HepG2 (cell line): Measurements from ENCODE around the gene EEIG1. TPM values are rescaled to one million over a fixed set of nuclear protein-coding genes. Genes with fewer than 3 reads are reported as not detected.

Experiments used
- ATAC-seq: fragments of 200-7000 bp; cut with Tn5 transposase; 3 replicates; pipeline ENCODE4 v1.9.1; 2020; ENCODE audit warnings: mild to moderate bottlenecking, moderate library complexity
- BruUV-seq: library from RNA; stranded (reverse); fragments of 400-500 nt; replicated peaks from 2 replicates; lab custom pipeline; 2021; lab: Mats Ljungman, UMichigan
- CTCF ChIA-PET: fragments of 300-600 bp; formaldehyde crosslinking; extraction: SDS; loops from one replicate; lab custom pipeline; 2021; ENCODE audit warnings: low total read pairs, inconsistent platforms, low intra/inter-chr PET ratio; lab: Yijun Ruan, JAX
- POLR2A ChIA-PET: fragments of 350-600 bp; sonication (Branson Sonifier 250); formaldehyde crosslinking; loops from one replicate; lab custom pipeline; 2020; ENCODE audit warnings: antibody characterized with exemption, inconsistent platforms; lab: Yijun Ruan, JAX
- DNase-seq: peaks from one replicate; pipeline ENCODE4 v3.0.0-alpha.2; 2015; ENCODE audit warnings: low spot score
- FAIRE-seq: peaks from 3 replicates; lab custom pipeline; 2011; peaks lifted over from hg19 to GRCh38; lab: Jason Lieb, UNC
- H2AFZ ChIP-seq: one replicate; pipeline ENCODE4 v1.6.1; 2011; ENCODE audit warnings: low read length, inconsistent platforms
- H3K27ac ChIP-seq: fragments of 300-600 bp; 3 replicates; pipeline ENCODE4 v1.8.0; 2011; ENCODE audit warnings: mixed run types, mild to moderate bottlenecking, mixed read lengths, low read length, inconsistent platforms; ENCODE audit not compliant: insufficient read depth; ENCODE audit errors: extremely low read length
- H3K27me3 ChIP-seq, 2 experiments: fragments of 200-600 bp in 1 of 2; 2 replicates in 1 of 2; 3 replicates in 1 of 2; pipeline versions ENCODE4 v1.6.0 to v1.8.0; 2011; ENCODE audit warnings: low read length in 2 of 2, mild to moderate bottlenecking in 2 of 2, moderate library complexity in 2 of 2, inconsistent platforms in 1 of 2; ENCODE audit not compliant: insufficient read depth in 2 of 2, control insufficient read depth in 1 of 2
- H3K36me3 ChIP-seq, 2 experiments: fragments of 200-600 bp in 1 of 2; replicated peaks in 1 of 2; 2 replicates in 1 of 2; 3 replicates in 1 of 2; pipeline versions ENCODE4 v1.5.1 to v1.8.0; 2011; ENCODE audit warnings: low read length in 2 of 2, inconsistent platforms in 1 of 2; ENCODE audit not compliant: insufficient read depth in 2 of 2, control insufficient read depth in 1 of 2
- H3K4me1 ChIP-seq: 2 replicates; pipeline ENCODE4 v1.5.1; 2012; ENCODE audit warnings: low read length, inconsistent platforms; ENCODE audit not compliant: insufficient read depth
- H3K4me2 ChIP-seq: 2 replicates; pipeline ENCODE4 v1.6.0; 2011; ENCODE audit warnings: low read depth, low read length, inconsistent platforms
- H3K4me3 ChIP-seq, 3 experiments: fragments of 200-600 bp in 1 of 3; sonication (generic), shearing (Covaris generic) in 1 of 3; replicated peaks in 1 of 3; 2 replicates each; pipeline ENCODE4 v1.5.1; 2011 to 2016; ENCODE audit warnings: low read length in 3 of 3, inconsistent platforms in 2 of 3, low read depth in 2 of 3, mild to moderate bottlenecking in 2 of 3, control low read depth in 1 of 3, mixed read lengths in 1 of 3; ENCODE audit not compliant: insufficient read depth in 1 of 3
- H3K79me2 ChIP-seq: one replicate; pipeline ENCODE4 v1.6.1; 2011; ENCODE audit warnings: low read length, inconsistent platforms; ENCODE audit not compliant: insufficient read depth
- H3K9ac ChIP-seq: 2 replicates; pipeline ENCODE4 v1.6.0; 2011; ENCODE audit warnings: mild to moderate bottlenecking, low read depth, low read length, inconsistent platforms; ENCODE audit not compliant: insufficient read depth
- H3K9me3 ChIP-seq: 2 replicates; pipeline ENCODE4 v1.5.1; 2012; ENCODE audit warnings: mild to moderate bottlenecking, low read length
- H4K20me1 ChIP-seq: 2 replicates; pipeline ENCODE4 v1.6.0; 2011; ENCODE audit warnings: inconsistent platforms, mild to moderate bottlenecking, low read length, moderate library complexity; ENCODE audit not compliant: insufficient read depth
- CTCF ChIP-seq: sonication (generic); formaldehyde crosslinking; IDR thresholded peaks from 2 replicates; pipeline ENCODE4 v1.5.0; 2020; ENCODE audit warnings: mild to moderate bottlenecking, missing genetic modification reagents, moderate library complexity
- GTF3A ChIP-seq: sonication (generic); formaldehyde crosslinking; conservative IDR thresholded peaks from 2 replicates; pipeline ENCODE4 v1.4.0; 2020; ENCODE audit warnings: mild to moderate bottlenecking, missing genetic modification reagents
- ISX ChIP-seq: sonication (generic); formaldehyde crosslinking; conservative IDR thresholded peaks from 2 replicates; pipeline ENCODE4 v1.5.0; 2020; ENCODE audit warnings: missing genetic modification reagents
- ZNF768 ChIP-seq: sonication (generic); formaldehyde crosslinking; IDR thresholded peaks from 2 replicates; pipeline ENCODE4 v1.4.0; 2020; ENCODE audit warnings: missing genetic modification reagents
- ZNF770 ChIP-seq: sonication (generic); formaldehyde crosslinking; IDR thresholded peaks from 2 replicates; pipeline ENCODE4 v1.5.0; 2020; ENCODE audit warnings: mild to moderate bottlenecking, missing genetic modification reagents
- WGBS: methylation state at CpG from one replicate; pipeline ENCODE4 v1.1.6; 2017; ENCODE audit warnings: low lambda C conversion rate; 5-methylcytosine and 5-hydroxymethylcytosine counted together
- in situ Hi-C: cut with HindIII; loops from 2 replicates; pipeline ENCODE4 v1.10.0; 2017; ENCODE audit warnings: low pct_unique_long_range_greater_than_20kb; ENCODE audit not compliant: extremely low pct_ligation_motif_present
- intact Hi-C: fragments of 100-400 bp; cut with micrococcal nuclease; formaldehyde crosslinking; loops from one replicate; pipeline ENCODE4 v1.10.0; 2022; ENCODE audit not compliant: unreplicated experiment
- polyA plus RNA-seq, 8 experiments: library from polyadenylated mRNA; depleted of rRNA in 3 of 8; stranded (reverse) in 7 of 8; unstranded in 1 of 8; fragments of >200 nt; fragmentation: Illumina TruSeq in 4 of 8; extraction: Trizol in 4 of 8; gene quantifications; 2 replicates each; pipeline versions ENCODE4 v1.2.1 to v1.2.3, GENCODE V29; 2011 to 2016; ENCODE audit warnings: low read depth in 4 of 8, missing spikeins in 1 of 8, mixed read lengths in 1 of 8; ENCODE audit not compliant: insufficient read depth in 1 of 8
- total RNA-seq, 5 experiments: library from RNA; depleted of rRNA; stranded (reverse); fragments of >200 nt; fragmentation: Illumina TruSeq; extraction: Trizol; gene quantifications; 2 replicates each; pipeline ENCODE4 v1.2.3, GENCODE V29; 2016; ENCODE audit warnings: low read depth in 1 of 5

The EEIG1 gene
- total and polyA plus RNA-seq, 2 of the 13 experiments (the other 11 are each of a cell fraction or from before 2014, with no cell fraction given): 16.6 to 25.2 TPM

DNA sequence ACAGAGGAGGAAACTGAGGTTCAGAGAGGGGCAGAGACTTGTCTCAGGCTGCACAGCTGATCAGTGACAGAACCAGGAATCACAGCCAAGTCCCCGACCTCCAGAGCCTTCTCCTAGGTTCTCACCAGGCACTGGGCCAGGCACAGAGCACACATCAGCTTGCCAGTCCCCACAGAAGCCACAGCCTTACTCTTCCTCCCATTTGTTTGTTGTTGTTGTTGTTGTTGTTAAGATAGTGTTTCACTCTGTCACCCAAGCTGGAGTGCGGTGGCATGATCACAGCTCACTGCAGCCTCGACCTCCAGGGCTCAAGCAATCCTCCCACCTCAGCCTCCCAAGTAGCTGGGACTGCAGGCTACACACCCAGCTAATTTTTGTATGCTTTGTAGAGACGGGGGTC, 44.9 kb upstream of the EEIG1 start:
- in situ Hi-C loops (no loop called here), intact Hi-C loops (no loop called here)
- Histone ChIP-seq H2AFZ (no peak overlapping the region), H3K4me1 (peaks cover 51% of the 10 kb centered on the region), H3K36me3 (no peaks in the 10 kb centered on the region), H3K4me2 (no peak overlapping the region), H3K79me2 (no peaks in the 10 kb centered on the region), H3K4me3 (no peak overlapping the region), H3K27ac (no peak overlapping the region)
- BruUV-seq: no TSS peak
- FAIRE-seq: no peak
- DNase-seq: no peak
- TF ChIP-seq GTF3A (CRISPR knock-in tag) (no peak), ZNF768 (CRISPR knock-in tag) (peak; percentile 74), ZNF770 (CRISPR knock-in tag) (0 out of 2 replicates have a peak, but pooled peaks have one; percentile 48), CTCF (no peak), ISX (CRISPR knock-in tag) (no peak)
- TF ChIP-seq, all 625 proteins: peak for 2
- no peaks in the 10 kb centered on the region for H3K9me3 ChIP-seq
- ChIA-PET POLR2A (interaction anchor here (0.8 kb wide), 1 partner anchor 45 kb away, joined by 3 read pairs; no protein-coding TSS in a partner anchor), CTCF (no interaction called here)
- ATAC-seq: no peak
- no peak overlapping the region for H3K9ac ChIP-seq
- H4K20me1 ChIP-seq: no peaks in the 10 kb centered on the region
- 38% methylated on average over 4 of the region's 4 CpGs for WGBS
- peaks cover 2 to 7% of the 10 kb centered on the region in 2 experiments; a peak in 3 of 5 replicates for H3K27me3 ChIP-seq
